SK-N-MC (cell line): ENCODE results near the gene DOCK4.

Experiments used
- DNase-seq: peaks from one replicate; pipeline ENCODE4 v3.0.0-alpha.2; 2011; ENCODE audit warnings: low read depth, low spot score
- H3K27ac ChIP-seq: fragments of 200-600 bp; sonication (generic); 2 replicates; pipeline ENCODE4 v1.5.1; 2016; ENCODE audit warnings: mixed run types
- H3K36me3 ChIP-seq: fragments of 200-600 bp; sonication (generic); 2 replicates; pipeline ENCODE4 v1.6.1; 2017; ENCODE audit warnings: antibody characterized with exemption, low read length, mixed read lengths; ENCODE audit not compliant: insufficient read depth
- H3K4me3 ChIP-seq: fragments of 200-600 bp; sonication (generic); 2 replicates; pipeline ENCODE4 v1.5.1; 2016
- H3K9ac ChIP-seq: fragments of 200-600 bp; sonication (generic); 2 replicates; pipeline ENCODE4 v1.8.0; 2017; ENCODE audit warnings: mixed run types, mixed read lengths; ENCODE audit not compliant: insufficient read length
- H3K9me3 ChIP-seq: fragments of 200-600 bp; sonication (generic); 2 replicates; pipeline ENCODE4 v1.6.1; 2017; ENCODE audit warnings: low read depth, mild to moderate bottlenecking, antibody characterized with exemption, low read length, moderate library complexity, mixed read lengths
- EZH2 ChIP-seq: fragments of 200-600 bp; sonication (generic); IDR thresholded peaks from one replicate; pipeline ENCODE4 v1.6.1; 2017; ENCODE audit warnings: antibody characterized with exemption
- FOXP2 ChIP-seq: optimal IDR thresholded peaks from 2 replicates; pipeline ENCODE3; 2011; ENCODE audit warnings: mild to moderate bottlenecking, moderate library complexity; ENCODE audit not compliant: insufficient read depth; ENCODE audit errors: extremely low read length, control extremely low read depth
- POLR2AphosphoS5 ChIP-seq: IDR thresholded peaks from 2 replicates; pipeline ENCODE4 v1.6.1; 2012; ENCODE audit warnings: mild to moderate bottlenecking, low read depth, low read length, borderline replicate concordance

The DOCK4 gene

DNA sequence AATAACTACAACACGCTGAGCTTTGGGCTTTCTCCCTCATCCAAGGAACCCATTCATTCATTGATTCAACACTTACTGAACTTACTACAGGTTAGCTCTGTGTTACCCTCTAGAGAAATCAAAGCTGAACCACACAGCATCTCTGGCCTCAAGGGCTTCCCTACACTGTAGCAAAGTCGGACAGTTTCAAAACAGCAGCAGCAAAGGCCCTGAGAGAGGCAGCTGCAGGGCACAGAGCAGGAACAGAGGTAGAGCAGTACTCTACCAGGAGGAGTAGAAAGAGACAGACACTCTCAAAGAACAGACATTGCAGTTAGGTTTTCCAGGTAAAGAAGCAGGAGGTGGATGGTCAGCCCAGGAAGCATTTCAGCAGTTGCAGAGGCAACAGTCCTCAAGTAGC lies 16.1 kb downstream of the DOCK4 start:
- TF ChIP-seq FOXP2: no peak
- TF ChIP-seq EZH2: no peak
- no peak for TF ChIP-seq POLR2AphosphoS5
- Histone ChIP-seq H3K4me3 (no peak overlapping the region), H3K9ac (no peak overlapping the region), H3K36me3 (no peaks in the 10 kb centered on the region), H3K9me3 (no peaks in the 10 kb centered on the region), H3K27ac (no peak overlapping the region)
- DNase-seq: no peak

DNA sequence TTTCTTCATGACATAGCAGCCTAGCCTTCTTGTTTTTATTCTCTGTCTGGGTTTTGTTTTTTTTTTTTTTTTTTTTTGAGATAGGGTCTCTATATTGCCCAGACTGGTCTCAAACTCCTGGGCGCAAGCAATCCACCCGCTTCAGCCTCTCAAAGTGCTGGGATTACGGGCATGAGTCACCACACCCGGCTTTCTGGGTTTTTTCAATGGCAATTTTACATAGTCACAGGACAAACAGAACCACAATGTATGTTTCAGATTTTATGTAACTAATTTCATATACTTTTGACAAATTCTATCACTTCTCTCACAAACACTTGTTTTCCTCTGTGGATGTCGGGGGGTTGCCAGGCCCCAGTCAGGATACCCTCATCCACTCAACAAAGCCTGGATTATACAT lies 16.5 kb downstream of the DOCK4 start:
- no peak overlapping the region for H3K9ac ChIP-seq
- H3K36me3 ChIP-seq: no peaks in the 10 kb centered on the region
- no peaks in the 10 kb centered on the region for H3K9me3 ChIP-seq
- no peak for DNase-seq
- TF ChIP-seq EZH2 (no peak), FOXP2 (no peak), POLR2AphosphoS5 (no peak)
- H3K27ac ChIP-seq: no peak overlapping the region
- H3K4me3 ChIP-seq: no peak overlapping the region

DNA sequence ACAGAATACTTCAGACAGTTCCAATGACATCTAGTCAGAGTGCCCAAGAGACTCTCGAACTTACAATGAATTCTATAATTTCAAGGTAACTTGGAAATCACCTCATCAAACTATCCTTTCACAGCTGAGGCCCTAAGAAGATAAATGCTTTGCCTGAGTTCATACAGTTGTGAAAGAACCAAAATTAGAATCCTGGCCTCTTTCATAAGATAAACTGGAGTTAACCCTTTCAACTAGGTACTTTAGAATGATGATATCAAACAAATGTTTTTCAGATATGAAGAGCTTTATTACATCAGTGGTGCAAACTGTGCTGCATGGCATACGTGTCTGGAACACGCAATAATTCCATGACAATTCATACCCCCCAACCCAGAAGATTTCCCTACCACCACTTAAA lies 17.9 kb downstream of the DOCK4 start:
- TF ChIP-seq POLR2AphosphoS5 (no peak), EZH2 (no peak), FOXP2 (no peak)
- no peaks in the 10 kb centered on the region for H3K9me3 ChIP-seq
- no peaks in the 10 kb centered on the region for H3K36me3 ChIP-seq
- no peak overlapping the region for H3K4me3 ChIP-seq
- no peak for DNase-seq
- no peak overlapping the region for H3K9ac ChIP-seq
- H3K27ac ChIP-seq: no peak overlapping the region

DNA sequence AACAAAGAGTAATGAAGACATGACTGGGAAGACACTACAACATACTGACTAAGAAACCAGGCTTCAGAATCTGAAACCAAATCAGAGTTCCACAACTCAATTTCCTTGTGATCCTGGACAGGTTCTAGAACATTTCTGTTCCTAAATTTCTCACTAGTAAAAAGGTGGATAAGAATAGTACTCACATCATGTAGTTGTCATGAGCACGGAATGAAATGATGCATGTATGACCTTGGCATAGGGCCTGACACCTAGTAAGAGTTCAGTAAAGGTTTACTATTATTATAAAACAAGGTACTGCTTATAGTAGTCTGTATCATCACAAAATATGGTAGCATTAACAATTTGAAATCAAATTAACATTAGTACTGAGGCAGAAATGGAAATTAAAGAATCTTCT lies 19.9 kb downstream of the DOCK4 start:
- DNase-seq: no peak
- TF ChIP-seq EZH2 (no peak), POLR2AphosphoS5 (no peak), FOXP2 (no peak)
- H3K4me3 ChIP-seq: no peak overlapping the region
- H3K9me3 ChIP-seq: no peaks in the 10 kb centered on the region
- no peak overlapping the region for H3K9ac ChIP-seq
- H3K36me3 ChIP-seq: no peaks in the 10 kb centered on the region
- H3K27ac ChIP-seq: no peak overlapping the region

DNA sequence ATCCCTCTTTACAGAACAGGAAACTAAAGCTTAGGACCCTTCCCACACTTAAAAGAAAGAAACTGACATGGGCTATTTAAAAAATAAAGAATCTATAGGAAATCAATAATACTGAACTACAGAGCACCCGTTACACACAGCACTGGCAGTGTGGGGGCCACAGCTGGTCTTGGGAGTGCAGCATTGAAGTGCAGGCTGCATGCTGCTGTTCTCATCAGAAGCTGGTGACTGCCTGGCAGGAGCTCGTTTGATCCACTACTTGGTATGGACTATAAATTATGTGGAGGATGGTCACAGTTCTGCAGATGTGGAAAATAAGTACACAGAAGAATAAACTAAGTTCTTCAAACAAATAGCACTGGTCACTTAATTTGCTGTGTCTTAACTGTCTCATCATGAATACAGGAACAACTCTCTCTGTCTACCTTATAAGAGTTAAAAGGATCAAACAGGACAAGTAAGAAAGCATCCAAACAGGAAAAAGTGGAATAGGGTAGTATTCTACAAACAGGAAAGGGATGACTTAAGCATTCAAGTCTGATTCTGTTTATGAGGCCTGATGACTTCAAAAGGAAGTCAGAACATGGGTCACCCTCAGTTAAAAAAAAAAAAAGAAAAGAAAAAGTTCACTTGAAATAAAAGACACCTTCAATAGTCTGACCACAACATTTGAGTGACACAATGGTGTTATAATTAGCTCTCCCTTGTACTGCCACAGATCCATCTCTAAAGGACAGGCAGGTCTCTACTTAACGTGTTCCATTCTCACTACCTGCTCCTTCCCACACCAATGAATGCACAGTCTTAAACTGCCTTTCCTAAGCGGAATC lies 21.0 kb downstream of the DOCK4 start:
- no peak overlapping the region for H3K4me3 ChIP-seq

DNA sequence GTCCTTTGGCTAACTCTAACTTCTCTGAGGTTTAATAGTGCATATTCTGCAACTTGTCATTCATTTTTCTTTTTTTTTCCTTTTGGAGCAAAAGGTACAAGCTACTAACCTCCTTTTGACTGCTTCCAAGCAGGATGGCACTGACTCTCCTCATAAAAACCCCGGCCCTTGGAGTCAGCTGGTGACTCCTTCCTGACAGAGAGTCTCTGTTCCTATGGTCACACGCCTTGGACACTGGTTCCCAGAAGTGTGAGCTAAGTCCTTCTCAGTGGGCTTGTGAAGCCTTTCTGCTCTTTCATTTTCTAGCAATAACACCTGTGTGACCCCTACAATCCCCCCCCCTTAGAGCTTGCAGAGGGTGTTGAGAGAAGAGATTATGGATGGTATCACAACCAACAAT lies 21.7 kb downstream of the DOCK4 start:
- no peaks in the 10 kb centered on the region for H3K9me3 ChIP-seq
- DNase-seq: no peak
- H3K27ac ChIP-seq: no peak overlapping the region
- H3K4me3 ChIP-seq: no peak overlapping the region
- H3K36me3 ChIP-seq: no peaks in the 10 kb centered on the region
- no peak for TF ChIP-seq EZH2
- TF ChIP-seq POLR2AphosphoS5: no peak
- H3K9ac ChIP-seq: no peak overlapping the region

More for the DNA sequence above, 21.0 kb downstream of the DOCK4 start:
- DNase-seq: no peak
- no peaks in the 10 kb centered on the region for H3K9me3 ChIP-seq
- TF ChIP-seq EZH2 (no peak), POLR2AphosphoS5 (no peak), FOXP2 (no peak)
- H3K36me3 ChIP-seq: no peaks in the 10 kb centered on the region
- no peak overlapping the region for H3K27ac ChIP-seq
- no peak overlapping the region for H3K9ac ChIP-seq

DNA sequence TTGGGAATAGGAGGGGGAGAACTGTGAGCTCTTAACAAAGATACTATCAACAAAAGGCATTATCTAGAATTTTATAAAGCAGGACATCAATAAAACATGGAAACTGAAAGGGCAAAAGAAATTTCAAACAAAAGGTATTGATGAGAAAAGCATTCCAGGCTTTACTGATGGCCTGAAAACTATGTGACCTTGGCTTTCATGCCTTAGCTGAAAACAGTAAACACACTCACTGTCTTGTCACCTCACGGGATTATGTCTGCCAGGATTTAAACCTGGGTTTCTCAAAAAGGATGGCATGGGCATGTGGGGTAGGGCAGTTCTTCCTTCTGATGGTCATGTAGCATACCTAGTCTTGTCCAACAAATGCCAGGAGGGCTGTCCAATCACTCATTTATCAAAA lies 22.9 kb downstream of the DOCK4 start:
- Histone ChIP-seq H3K4me3 (no peak overlapping the region), H3K36me3 (no peaks in the 10 kb centered on the region), H3K27ac (no peak overlapping the region), H3K9ac (no peak overlapping the region), H3K9me3 (no peaks in the 10 kb centered on the region)
- no peak for DNase-seq
- TF ChIP-seq EZH2 (no peak), POLR2AphosphoS5 (no peak), FOXP2 (no peak)

DNA sequence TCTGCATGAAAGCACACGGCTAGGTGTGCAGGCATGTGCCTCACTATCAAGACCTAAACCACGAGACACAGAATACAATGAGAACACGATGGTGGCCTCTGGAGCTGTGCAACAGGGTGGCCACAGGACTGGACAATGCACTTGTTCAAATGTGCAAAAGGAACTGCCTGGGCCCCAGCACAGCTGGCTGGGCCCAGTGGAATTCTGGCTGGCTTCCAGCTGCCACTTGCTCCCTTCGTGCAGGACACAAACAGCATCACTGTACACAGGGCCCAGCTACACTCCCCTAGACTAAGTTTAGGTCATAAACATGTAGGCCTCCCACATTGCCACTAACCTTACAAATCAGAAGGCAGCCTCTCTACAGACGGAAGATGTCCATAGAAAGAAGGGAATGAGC lies 23.4 kb downstream of the DOCK4 start:
- Histone ChIP-seq H3K9ac (no peak overlapping the region), H3K27ac (no peak overlapping the region), H3K36me3 (no peaks in the 10 kb centered on the region), H3K4me3 (no peak overlapping the region), H3K9me3 (no peaks in the 10 kb centered on the region)
- TF ChIP-seq FOXP2 (no peak), EZH2 (no peak), POLR2AphosphoS5 (no peak)
- no peak for DNase-seq

DNA sequence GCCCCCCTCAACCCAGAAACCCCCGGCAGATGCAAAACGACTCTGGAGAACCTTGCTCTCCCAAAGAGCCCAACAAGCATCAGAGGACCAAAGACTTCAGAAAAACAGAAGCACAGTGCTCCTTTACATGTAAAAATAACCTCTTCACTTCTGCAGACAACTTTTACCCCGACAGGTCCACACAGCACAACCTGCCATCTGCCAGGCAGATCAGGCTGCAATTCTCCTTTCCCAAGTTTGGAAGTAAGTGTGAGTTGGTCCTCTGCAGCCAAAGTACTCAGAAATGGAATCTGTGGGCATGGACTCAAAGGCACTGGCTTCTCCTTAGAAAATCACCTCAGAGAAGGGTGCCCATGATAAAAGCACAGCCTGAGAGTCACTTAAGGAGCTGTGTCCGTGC lies 26.0 kb downstream of the DOCK4 start:
- no peak for DNase-seq
- no peak overlapping the region for H3K9ac ChIP-seq
- H3K27ac ChIP-seq: no peak overlapping the region
- no peaks in the 10 kb centered on the region for H3K9me3 ChIP-seq
- no peaks in the 10 kb centered on the region for H3K36me3 ChIP-seq
- TF ChIP-seq FOXP2: no peak
- TF ChIP-seq EZH2: no peak
- TF ChIP-seq POLR2AphosphoS5: no peak
- no peak overlapping the region for H3K4me3 ChIP-seq
